ENCODE results near the gene CCDC50. TPM values are rescaled to one million over a fixed set of nuclear protein-coding genes. Genes with fewer than 3 reads are reported as not detected.
A peak's percentile ranks its signal among the peaks of the same experiment; 100 is the strongest.

The CCDC50 gene
- total RNA-seq, 6 donors from 2014 or later, result 54.7 to 99.8 (median 72.5) TPM

- no peak overlapping the region for H3K27ac ChIP-seq
- 90 to 93% methylated on average over 1 of the region's 1 CpG for whole genome bisulfite sequencing, 2 donors
- no peaks in the 10 kb centered on the region for H3K27me3 ChIP-seq
- H3K36me3 ChIP-seq, result no peaks in the 10 kb centered on the region
- no peaks in the 10 kb centered on the region for H3K4me1 ChIP-seq
- no peaks in the 10 kb centered on the region for H3K9me3 ChIP-seq
- ATAC-seq (ENCODE audit: low FRiP score in 2 of 2) (no peak), DNase-seq (no peak)
- no peak for TF ChIP-seq POLR2AphosphoS5 (IDR thresholded peaks at IDR 0.05)
- no peak for TF ChIP-seq EP300 (IDR thresholded peaks at IDR 0.05)
- TF ChIP-seq, protein P1, sequence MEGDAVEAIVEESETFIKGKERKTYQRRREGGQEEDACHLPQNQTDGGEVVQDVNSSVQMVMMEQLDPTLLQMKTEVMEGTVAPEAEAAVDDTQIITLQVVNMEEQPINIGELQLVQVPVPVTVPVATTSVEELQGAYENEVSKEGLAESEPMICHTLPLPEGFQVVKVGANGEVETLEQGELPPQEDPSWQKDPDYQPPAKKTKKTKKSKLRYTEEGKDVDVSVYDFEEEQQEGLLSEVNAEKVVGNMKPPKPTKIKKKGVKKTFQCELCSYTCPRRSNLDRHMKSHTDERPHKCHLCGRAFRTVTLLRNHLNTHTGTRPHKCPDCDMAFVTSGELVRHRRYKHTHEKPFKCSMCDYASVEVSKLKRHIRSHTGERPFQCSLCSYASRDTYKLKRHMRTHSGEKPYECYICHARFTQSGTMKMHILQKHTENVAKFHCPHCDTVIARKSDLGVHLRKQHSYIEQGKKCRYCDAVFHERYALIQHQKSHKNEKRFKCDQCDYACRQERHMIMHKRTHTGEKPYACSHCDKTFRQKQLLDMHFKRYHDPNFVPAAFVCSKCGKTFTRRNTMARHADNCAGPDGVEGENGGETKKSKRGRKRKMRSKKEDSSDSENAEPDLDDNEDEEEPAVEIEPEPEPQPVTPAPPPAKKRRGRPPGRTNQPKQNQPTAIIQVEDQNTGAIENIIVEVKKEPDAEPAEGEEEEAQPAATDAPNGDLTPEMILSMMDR (IDR thresholded peaks at IDR 0.05), result no peak
- no peak for TF ChIP-seq POLR2A (IDR thresholded peaks at IDR 0.05)
- no peak overlapping the region for H3K4me3 ChIP-seq
Observed at GRCh38 chr3:191414732-191415131, 85.5 kb downstream of the CCDC50 start.

DNA sequence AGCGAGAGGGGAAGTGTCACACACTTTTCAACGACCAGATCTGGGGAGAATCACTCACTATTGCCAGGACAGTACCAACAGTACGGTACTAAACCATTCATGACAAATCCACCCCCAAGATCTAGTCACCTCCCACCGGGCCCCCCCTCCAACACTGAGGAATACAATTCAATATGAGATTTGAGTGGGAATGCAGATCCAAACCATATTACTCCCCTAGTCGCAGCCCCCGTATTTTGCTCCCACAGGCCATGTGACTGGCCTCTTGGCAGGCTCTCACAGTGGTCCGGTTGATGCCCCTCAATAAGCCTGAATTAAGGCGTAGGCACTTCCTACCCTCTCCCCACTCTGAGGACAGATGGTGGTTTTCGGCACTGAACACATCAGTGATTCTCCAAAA, 86.4 kb downstream of the CCDC50 start:
- DNase-seq, result no peak
- no peaks in the 10 kb centered on the region for H3K9me3 ChIP-seq
- H3K4me1 ChIP-seq, result no peaks in the 10 kb centered on the region

DNA sequence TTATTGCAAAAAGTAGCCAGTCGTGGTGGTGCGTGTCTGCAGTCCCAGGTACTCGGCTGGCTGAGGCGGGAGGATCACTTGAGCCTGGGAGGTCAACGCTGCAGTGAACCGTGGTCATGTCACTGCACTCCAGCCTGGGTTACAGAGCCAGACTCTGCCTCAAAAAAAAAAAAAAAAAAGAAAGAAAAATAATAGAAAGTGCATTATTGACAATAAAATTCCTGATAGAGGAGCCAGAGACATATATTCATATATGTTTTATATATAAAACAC, 88.2 kb downstream of the CCDC50 start:
- no peaks in the 10 kb centered on the region for H3K36me3 ChIP-seq
- no peaks in the 10 kb centered on the region for H3K9me3 ChIP-seq
- TF ChIP-seq, protein P1 (IDR thresholded peaks at IDR 0.05), result no peak
- TF ChIP-seq POLR2A (IDR thresholded peaks at IDR 0.05), result no peak
- TF ChIP-seq POLR2AphosphoS5 (IDR thresholded peaks at IDR 0.05), result no peak
- no peak for TF ChIP-seq EP300 (IDR thresholded peaks at IDR 0.05)
- DNase-seq (no peak), ATAC-seq (ENCODE audit: low FRiP score in 2 of 2) (no peak)
- H3K27me3 ChIP-seq, result no peaks in the 10 kb centered on the region
- no peak overlapping the region for H3K4me3 ChIP-seq
- 58 to 77% methylated on average over 6 of the region's 6 CpGs for WGBS, 2 donors
- no peak overlapping the region for H3K27ac ChIP-seq
- H3K4me1 ChIP-seq, result no peaks in the 10 kb centered on the region

More for the DNA sequence above, 86.4 kb downstream of the CCDC50 start:
- ATAC-seq (ENCODE audit: low FRiP score in 2 of 2), result peak; percentile 33 to 34
- TF ChIP-seq EP300 (IDR thresholded peaks at IDR 0.05) (no peak), POLR2AphosphoS5 (IDR thresholded peaks at IDR 0.05) (no peak), POLR2A (IDR thresholded peaks at IDR 0.05) (no peak)
- TF ChIP-seq, protein P1 (IDR thresholded peaks at IDR 0.05), result no peak
- Histone ChIP-seq H3K36me3 (no peaks in the 10 kb centered on the region), H3K27ac (no peak overlapping the region), H3K27me3 (no peaks in the 10 kb centered on the region), H3K4me3 (no peak overlapping the region)
- WGBS, 2 donors, result 74 to 83% methylated on average over 9 of the region's 9 CpGs

- Histone ChIP-seq H3K36me3 (no peaks in the 10 kb centered on the region), H3K4me1 (no peaks in the 10 kb centered on the region), H3K4me3 (no peak overlapping the region), H3K9me3 (no peaks in the 10 kb centered on the region), H3K27me3 (no peaks in the 10 kb centered on the region), H3K27ac (no peak overlapping the region)
- DNase-seq (no peak), ATAC-seq (ENCODE audit: low FRiP score in 2 of 2) (no peak)
- TF ChIP-seq, protein P1 (IDR thresholded peaks at IDR 0.05), result no peak
- TF ChIP-seq POLR2AphosphoS5 (IDR thresholded peaks at IDR 0.05) (no peak), EP300 (IDR thresholded peaks at IDR 0.05) (no peak), POLR2A (IDR thresholded peaks at IDR 0.05) (no peak)
- 90 to 95% methylated on average over 2 of the region's 2 CpGs for WGBS, 2 donors
Observed at GRCh38 chr3:191420771-191421170, 91.6 kb downstream of the CCDC50 start.

DNA sequence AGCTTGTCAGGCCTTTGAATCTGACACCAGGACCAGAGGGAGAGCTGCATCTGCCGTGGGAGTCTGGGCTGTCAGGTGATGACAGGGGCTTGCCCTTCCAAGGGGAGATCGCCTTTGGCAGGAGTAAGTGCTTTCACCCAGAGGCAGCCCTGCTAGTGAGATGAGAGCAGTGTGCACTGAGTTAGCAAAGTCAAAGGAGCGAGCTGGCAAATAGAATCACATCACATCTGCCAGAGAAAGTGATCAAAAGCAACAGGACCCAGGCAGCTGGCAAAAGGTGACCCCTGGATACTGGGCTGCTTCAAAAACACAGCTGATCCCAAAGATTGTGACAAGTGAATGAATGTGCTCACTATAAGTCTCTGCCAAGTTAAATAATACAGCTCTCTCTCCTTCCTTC, 95.7 kb downstream of the CCDC50 start:
- Histone ChIP-seq H3K27ac (no peak overlapping the region), H3K9me3 (no peaks in the 10 kb centered on the region), H3K4me3 (no peak overlapping the region), H3K4me1 (no peaks in the 10 kb centered on the region), H3K27me3 (no peaks in the 10 kb centered on the region), H3K36me3 (no peaks in the 10 kb centered on the region)
- ATAC-seq (ENCODE audit: low FRiP score in 2 of 2) (no peak), DNase-seq (no peak)
- WGBS, 2 donors, result 65 to 71% methylated on average over 3 of the region's 3 CpGs
- TF ChIP-seq POLR2AphosphoS5 (IDR thresholded peaks at IDR 0.05), result no peak
- TF ChIP-seq, protein P1 (IDR thresholded peaks at IDR 0.05), result no peak
- no peak for TF ChIP-seq EP300 (IDR thresholded peaks at IDR 0.05)

Measured in upper lobe of left lung (tissue), 6 donors.